NCI-H146 (cell line): ENCODE measurements around the gene ATG3.
"Not testable (repeated sequence)": the region's sequence is repeated elsewhere in the genome, so short reads cannot be mapped to it uniquely, and the experiment has no call there.

Source experiments
- DNase-seq: peaks from one replicate; lab custom pipeline; 2025; lab: John Stamatoyannopoulos, UW

ATG3 gene

DNA sequence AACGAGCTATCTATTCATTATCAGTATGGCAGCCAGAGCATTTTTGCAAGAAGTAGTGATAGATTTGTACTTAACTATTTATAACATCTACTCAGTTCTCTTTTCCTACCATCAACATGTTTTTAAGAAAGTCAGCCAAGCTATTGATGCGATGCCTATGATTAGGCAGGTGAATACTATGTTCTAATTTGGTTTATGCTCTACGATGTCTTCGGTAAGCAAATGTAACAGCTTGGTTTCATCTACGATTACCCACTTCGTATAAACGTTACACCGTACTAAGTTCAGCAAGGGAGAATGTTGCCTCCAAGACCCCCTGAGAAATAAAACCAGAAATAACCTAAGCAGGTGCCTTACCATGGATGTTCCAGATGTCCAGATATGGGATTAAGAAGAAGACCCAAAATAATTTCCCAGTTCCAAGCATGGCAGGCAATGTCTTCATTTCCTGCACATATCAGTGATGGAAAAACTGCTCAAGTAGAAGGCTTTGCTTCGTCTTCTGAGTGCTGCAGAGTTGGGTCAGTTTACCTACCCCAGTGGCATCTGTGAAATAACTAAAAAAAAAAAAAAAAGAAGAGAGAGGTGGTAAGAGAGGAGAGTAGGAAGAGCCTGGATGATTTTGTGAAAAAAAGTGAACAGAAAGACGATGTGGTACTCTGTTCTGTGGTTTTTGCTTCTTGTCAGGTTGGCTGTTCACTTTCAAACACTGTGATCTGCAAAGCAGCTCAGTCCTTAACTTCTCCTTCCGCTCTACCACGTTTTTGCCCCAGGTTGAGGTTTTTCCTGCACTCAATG lies 62.6 kb downstream of the ATG3 start, which contains the start of gene BTLA:
TSS of gene BTLA (minus strand) at position 559 of the 798 bp plus-strand sequence. CDS start at position 445, 114 bp downstream.
- DNase-seq: no peak

DNA sequence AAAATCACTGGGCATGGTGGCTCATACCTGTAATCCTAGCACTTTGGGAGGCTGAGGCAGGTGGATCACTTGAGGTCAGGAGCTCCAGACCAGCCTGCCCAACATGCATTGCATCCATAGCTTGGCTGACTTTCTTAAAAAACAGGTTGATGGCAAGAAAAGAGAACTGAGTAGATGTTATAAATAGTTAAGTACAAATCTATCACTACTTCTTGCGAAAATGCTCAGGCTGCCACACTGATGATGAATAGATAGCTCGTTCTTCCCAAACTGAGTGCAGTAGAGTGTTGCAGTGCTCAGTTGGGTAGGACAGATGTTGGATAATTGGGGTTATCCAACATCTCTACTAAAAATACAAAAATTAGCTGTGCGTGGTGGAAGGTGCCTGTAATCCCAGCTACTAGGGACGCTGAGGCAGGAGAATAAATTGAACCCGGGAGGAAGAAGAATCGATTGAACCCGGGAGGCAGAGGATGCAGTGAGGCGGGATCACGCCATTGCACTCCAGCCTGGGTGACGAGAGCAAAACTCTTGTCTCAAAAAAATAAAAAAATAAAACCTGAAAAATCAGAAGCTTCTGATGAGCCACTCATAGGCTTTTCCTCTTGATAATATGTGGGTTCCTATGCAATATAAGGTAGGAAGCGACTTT lies 63.7 kb downstream of the ATG3 start:
- no peak for DNase-seq

DNA sequence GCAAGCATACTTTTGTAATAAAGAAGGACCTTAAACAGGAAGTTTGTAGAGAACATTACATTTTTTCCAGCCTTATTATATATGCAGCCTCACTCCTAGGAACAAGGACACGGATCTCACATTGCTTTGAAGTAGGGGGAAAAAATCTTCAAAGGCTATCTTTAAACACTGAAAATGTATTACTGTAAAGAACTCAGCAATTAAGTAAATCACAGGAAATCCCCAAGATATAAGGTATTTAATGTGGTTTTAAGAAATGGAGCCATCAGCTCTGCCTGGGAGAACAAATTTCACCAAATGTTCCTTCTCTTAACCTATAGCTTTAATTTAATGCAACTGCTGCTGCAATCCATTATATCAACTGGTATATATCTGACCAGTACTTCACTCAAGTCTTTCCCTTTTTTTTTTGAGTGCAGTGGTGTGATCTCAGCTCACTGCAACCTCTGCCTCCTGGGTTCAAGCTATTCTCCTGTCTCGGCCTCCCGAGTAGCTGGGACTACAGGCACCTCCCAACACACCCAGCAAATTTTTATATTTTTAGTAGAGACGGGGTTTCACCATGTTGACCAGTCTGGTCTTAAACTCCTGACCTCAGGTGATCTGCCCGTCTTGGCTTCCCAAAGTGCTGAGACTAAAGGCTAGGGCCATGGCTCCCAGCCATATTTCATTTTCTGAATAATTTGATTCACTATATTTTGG lies 65.2 kb downstream of the ATG3 start:
- DNase-seq: no peak

DNA sequence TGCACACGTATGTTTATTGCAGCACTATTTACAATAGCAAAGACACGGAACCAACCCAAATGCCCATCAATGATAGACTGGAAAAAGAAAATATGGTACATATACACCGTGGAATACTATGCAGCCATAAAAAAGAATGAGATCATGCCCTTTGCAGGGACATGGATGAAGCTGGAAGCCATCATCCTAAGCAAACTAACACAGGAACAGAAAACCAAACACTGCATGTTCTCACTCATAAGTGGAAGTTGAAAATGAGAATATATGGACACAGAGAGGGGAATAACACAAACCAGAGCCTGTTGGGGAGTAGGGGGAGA lies 67.4 kb downstream of the ATG3 start:
- DNase-seq: not testable (repeated sequence)

DNA sequence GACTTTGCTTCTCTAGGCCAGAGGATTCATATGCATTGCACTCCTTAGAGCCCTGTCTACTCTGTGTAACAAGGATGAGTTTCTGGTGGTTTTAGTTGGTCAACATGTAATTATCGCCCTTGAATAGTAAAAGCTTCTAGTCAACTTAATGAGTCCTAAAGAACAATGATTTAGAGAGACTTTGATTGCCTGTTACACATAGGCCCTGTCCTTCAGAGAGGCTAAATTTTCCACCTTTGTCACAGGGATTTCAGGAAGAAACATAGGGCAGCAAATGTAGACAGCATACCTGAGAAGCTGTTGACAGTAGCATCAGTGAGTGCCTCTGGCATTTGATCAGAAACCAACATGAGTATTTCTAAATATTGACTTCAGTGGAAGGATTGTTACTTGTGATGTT lies 69.6 kb downstream of the ATG3 start:
- no peak for DNase-seq

DNA sequence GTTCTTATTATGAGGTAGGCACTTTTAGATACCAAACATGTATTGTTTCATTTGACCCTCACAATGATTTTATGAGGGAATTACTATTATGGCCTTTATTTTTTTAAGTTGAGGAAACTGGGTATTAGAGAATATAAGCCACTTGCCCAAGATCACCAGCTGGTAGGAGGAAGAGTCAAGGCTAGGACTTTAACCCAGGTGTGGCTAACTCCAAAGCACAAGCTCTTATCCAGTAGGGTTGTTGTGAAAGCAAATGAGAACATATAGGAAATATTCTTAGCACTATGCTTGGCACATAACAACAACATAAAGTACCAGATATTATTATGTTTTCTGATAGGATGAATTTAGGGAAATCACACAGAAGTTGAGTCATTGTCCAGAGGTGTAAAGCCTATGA lies 70.4 kb downstream of the ATG3 start:
- no peak for DNase-seq

DNA sequence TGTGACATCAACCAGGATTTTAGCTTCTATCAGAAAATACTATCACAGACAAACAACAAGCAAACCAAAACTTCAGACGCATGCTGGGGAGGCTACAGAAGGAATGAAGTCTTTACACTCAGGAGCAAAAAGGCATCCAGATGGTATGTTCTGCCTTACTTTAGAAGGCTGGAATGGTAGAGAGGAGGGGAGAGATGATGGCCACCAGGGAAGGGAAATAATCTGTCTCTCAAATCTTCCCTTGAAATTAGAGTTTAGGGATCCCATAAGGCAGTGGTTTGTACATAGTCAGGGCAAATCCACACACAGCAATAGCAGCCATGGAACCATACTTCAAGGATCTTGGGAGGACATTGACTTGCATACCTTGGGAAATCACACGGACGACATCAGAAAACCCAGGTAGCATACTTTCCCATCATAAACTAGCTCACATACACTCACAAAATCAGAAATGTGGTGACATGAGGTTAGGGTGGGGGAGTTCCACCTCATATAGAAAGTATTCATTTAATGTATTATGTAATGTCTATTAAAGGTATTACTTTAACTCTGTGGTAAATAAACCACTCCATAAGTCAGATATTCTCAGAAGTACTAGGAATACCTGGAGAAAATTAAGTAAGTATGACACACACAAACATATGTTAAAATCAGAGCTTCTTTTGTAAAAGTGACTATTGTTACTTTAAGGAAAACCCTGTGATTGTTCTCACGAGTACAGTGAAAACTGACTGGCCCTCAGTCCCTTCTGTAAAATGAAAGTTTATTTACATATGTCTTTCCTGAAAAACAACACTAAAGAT lies 71.9 kb downstream of the ATG3 start:
- no peak for DNase-seq

DNA sequence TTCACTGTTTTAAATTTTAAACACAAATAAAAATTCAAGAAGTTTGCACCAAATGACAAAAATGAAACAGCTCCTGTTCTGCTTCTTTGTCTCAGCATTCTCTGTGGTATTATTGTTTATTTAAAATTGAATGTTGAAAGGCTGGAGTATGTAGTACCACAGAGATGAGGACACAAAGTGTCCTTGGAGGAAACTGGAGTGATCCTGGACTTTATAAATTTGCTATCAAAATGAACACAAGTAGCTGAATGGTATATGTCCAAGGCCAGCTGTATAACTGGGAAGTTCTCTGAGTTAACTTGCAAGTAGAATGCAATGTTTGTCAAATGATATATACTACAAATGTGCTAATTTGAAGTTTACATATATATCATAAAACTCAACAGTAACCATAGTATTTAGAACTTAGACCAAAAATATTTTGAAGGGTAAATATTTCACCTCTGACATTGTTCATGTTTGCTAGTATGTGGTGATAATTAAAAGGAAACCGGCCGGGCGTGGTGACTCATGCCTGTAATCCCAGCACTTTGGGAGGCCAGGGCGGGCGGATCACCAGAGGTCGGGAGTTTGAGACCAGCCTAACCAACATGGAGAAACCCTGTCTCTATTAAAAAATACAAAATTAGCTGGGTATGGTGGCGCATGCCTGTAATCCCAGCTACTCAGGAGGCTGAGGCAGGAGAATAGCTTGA lies 74.8 kb downstream of the ATG3 start:
- DNase-seq: no peak

DNA sequence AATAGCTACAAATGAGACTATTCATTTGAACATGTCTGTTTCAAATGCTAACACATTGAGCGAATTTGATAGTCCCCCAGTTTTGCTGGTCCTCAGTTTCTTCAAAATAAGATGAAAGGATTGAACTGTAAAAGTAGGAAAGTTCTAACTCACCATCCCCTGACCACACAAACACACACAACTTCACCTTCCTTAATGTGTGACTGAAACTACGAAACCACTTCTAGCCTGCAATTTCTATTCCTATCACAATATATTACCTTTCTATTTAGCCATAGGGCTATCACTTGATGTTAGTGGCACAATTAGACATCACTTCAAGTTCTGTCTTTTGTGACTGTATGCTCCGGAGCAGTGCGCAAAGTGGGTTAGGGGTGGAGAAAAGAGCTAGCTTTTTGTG lies 77.4 kb downstream of the ATG3 start:
- no peak for DNase-seq

DNA sequence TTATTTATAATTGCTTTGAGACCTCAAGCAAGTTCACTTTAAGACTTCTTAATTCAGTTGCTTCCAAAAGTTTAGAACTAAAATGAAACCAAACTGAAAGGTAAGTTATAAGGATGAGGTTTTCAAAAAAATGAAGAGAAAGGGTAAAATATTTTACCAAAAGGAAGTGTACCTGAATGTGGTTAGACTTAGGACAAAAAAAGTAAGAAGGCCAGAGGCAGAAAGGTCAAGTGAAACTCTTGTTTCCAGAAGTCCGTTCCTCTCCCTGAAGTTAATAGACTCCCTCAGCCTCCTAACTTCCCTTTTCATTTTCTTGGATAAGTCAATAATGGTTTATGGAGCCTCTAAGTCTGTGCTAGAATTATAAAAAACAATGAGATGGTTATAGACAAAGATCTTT lies 79.1 kb downstream of the ATG3 start:
- DNase-seq: no peak
